ENCODE data around the gene MGAT4A.

Gene MGAT4A

GRCh38 chr2:98632351-98632750 is 98.6 kb downstream of the MGAT4A start:
- no peaks in the 10 kb centered on the region for H3K9me3 Mint-ChIP-seq
- H3K4me3 Mint-ChIP-seq: no peak overlapping the region
- no peak for DNase-seq (ENCODE audit: low spot score)
- peaks cover 27% of the 10 kb centered on the region for H3K4me1 Mint-ChIP-seq (ENCODE audit: low read depth)
- peak overlapping the region; percentile 27 for H3K27ac Mint-ChIP-seq
- peaks cover 59% of the 10 kb centered on the region for H3K36me3 Mint-ChIP-seq (ENCODE audit: low read depth)
- H3K27me3 Mint-ChIP-seq (ENCODE audit: low read depth): no peaks in the 10 kb centered on the region

- H3K27ac Mint-ChIP-seq: no peak overlapping the region
- no peak overlapping the region for H3K4me3 Mint-ChIP-seq
- no peak for DNase-seq (ENCODE audit: low spot score)
- peaks cover 25% of the 10 kb centered on the region for H3K4me1 Mint-ChIP-seq (ENCODE audit: low read depth)
- no peaks in the 10 kb centered on the region for H3K9me3 Mint-ChIP-seq
- H3K27me3 Mint-ChIP-seq (ENCODE audit: low read depth): no peaks in the 10 kb centered on the region
- peaks cover 53% of the 10 kb centered on the region for H3K36me3 Mint-ChIP-seq (ENCODE audit: low read depth)
Measured at GRCh38 chr2:98623657-98624056, 107.3 kb downstream of the MGAT4A start.

GRCh38 chr2:98617149-98617548 is 113.8 kb downstream of the MGAT4A start:
- H3K4me1 Mint-ChIP-seq (ENCODE audit: low read depth): peaks cover 36% of the 10 kb centered on the region
- H3K27ac Mint-ChIP-seq: peak overlapping the region; percentile 67
- H3K4me3 Mint-ChIP-seq: peak overlapping the region; percentile 28

GRCh38 chr2:98615481-98615880 is 115.5 kb downstream of the MGAT4A start:
- Mint-ChIP-seq H3K27ac (peak overlapping the region; percentile 18), H3K27me3 (ENCODE audit: low read depth) (no peaks in the 10 kb centered on the region), H3K9me3 (no peaks in the 10 kb centered on the region), H3K4me1 (ENCODE audit: low read depth) (peaks cover 38% of the 10 kb centered on the region), H3K36me3 (ENCODE audit: low read depth) (peaks cover 63% of the 10 kb centered on the region), H3K4me3 (no peak overlapping the region)
- no peak for DNase-seq (ENCODE audit: low spot score)

More at GRCh38 chr2:98617149-98617548, 113.8 kb downstream of the MGAT4A start:
- Mint-ChIP-seq H3K27me3 (ENCODE audit: low read depth) (no peaks in the 10 kb centered on the region), H3K9me3 (no peaks in the 10 kb centered on the region), H3K36me3 (ENCODE audit: low read depth) (peaks cover 66% of the 10 kb centered on the region)
- DNase-seq (ENCODE audit: low spot score): no peak

GRCh38 chr2:98614024-98614739 is 116.8 kb downstream of the MGAT4A start:
- peak overlapping the region; percentile 5 for H3K27ac Mint-ChIP-seq
- no peak overlapping the region for H3K4me3 Mint-ChIP-seq
- peaks cover 54% of the 10 kb centered on the region for H3K36me3 Mint-ChIP-seq (ENCODE audit: low read depth)
- H3K27me3 Mint-ChIP-seq (ENCODE audit: low read depth): no peaks in the 10 kb centered on the region
- H3K4me1 Mint-ChIP-seq (ENCODE audit: low read depth): peaks cover 45% of the 10 kb centered on the region
- no peak for DNase-seq (ENCODE audit: low spot score)
- no peaks in the 10 kb centered on the region for H3K9me3 Mint-ChIP-seq

- no peak for DNase-seq (ENCODE audit: low spot score)
- Mint-ChIP-seq H3K27ac (peak overlapping the region; percentile 95), H3K36me3 (ENCODE audit: low read depth) (peaks cover 24% of the 10 kb centered on the region), H3K4me1 (ENCODE audit: low read depth) (peaks cover 49% of the 10 kb centered on the region), H3K9me3 (no peaks in the 10 kb centered on the region), H3K27me3 (ENCODE audit: low read depth) (no peaks in the 10 kb centered on the region), H3K4me3 (peak overlapping the region; percentile 90)
Measured at GRCh38 chr2:98608962-98609604, 121.8 kb downstream of the MGAT4A start.

GRCh38 chr2:98608116-98608961 is 122.6 kb downstream of the MGAT4A start, which contains the start of the genes COA5 and UNC50:
COA5 (minus strand) TSS chr2:98608512; CDS start chr2:98608405, 107 bp downstream.
UNC50 (plus strand) TSS chr2:98608589; CDS start chr2:98609760, 1,171 bp downstream.
- H3K4me1 Mint-ChIP-seq (ENCODE audit: low read depth): peaks cover 44% of the 10 kb centered on the region
- H3K36me3 Mint-ChIP-seq (ENCODE audit: low read depth): peaks cover 20% of the 10 kb centered on the region
- peak; percentile 93 for DNase-seq (ENCODE audit: low spot score)
- peak within 1 kb of the TSS; percentile 90 for H3K4me3 Mint-ChIP-seq
- H3K9me3 Mint-ChIP-seq: no peaks in the 10 kb centered on the region
- H3K27ac Mint-ChIP-seq: peak within 1 kb of the TSS; percentile 95
- H3K27me3 Mint-ChIP-seq (ENCODE audit: low read depth): no peaks in the 10 kb centered on the region

GRCh38 chr2:98607741-98608115 is 123.2 kb downstream of the MGAT4A start:
- Mint-ChIP-seq H3K36me3 (ENCODE audit: low read depth) (peaks cover 19% of the 10 kb centered on the region), H3K4me3 (peak overlapping the region; percentile 90), H3K4me1 (ENCODE audit: low read depth) (peaks cover 44% of the 10 kb centered on the region), H3K27ac (peak overlapping the region; percentile 95), H3K9me3 (no peaks in the 10 kb centered on the region), H3K27me3 (ENCODE audit: low read depth) (no peaks in the 10 kb centered on the region)
- no peak for DNase-seq (ENCODE audit: low spot score)

- peak overlapping the region; percentile 95 for H3K27ac Mint-ChIP-seq
- peak overlapping the region; percentile 90 for H3K4me3 Mint-ChIP-seq
- H3K9me3 Mint-ChIP-seq: no peaks in the 10 kb centered on the region
- H3K27me3 Mint-ChIP-seq (ENCODE audit: low read depth): no peaks in the 10 kb centered on the region
- H3K36me3 Mint-ChIP-seq (ENCODE audit: low read depth): peaks cover 17% of the 10 kb centered on the region
- no peak for DNase-seq (ENCODE audit: low spot score)
- peaks cover 44% of the 10 kb centered on the region for H3K4me1 Mint-ChIP-seq (ENCODE audit: low read depth)
Measured at GRCh38 chr2:98607104-98607503, 123.8 kb downstream of the MGAT4A start.

- no peaks in the 10 kb centered on the region for H3K9me3 Mint-ChIP-seq
- peaks cover 42% of the 10 kb centered on the region for H3K4me1 Mint-ChIP-seq (ENCODE audit: low read depth)
- peak overlapping the region; percentile 90 for H3K4me3 Mint-ChIP-seq
- peak overlapping the region; percentile 95 for H3K27ac Mint-ChIP-seq
- peaks cover 19% of the 10 kb centered on the region for H3K36me3 Mint-ChIP-seq (ENCODE audit: low read depth)
- no peak for DNase-seq (ENCODE audit: low spot score)
- no peaks in the 10 kb centered on the region for H3K27me3 Mint-ChIP-seq (ENCODE audit: low read depth)
Measured at GRCh38 chr2:98606431-98606830, 124.5 kb downstream of the MGAT4A start.

- H3K9me3 Mint-ChIP-seq: no peaks in the 10 kb centered on the region
- peaks cover 19% of the 10 kb centered on the region for H3K36me3 Mint-ChIP-seq (ENCODE audit: low read depth)
- peaks cover 30% of the 10 kb centered on the region for H3K4me1 Mint-ChIP-seq (ENCODE audit: low read depth)
- DNase-seq (ENCODE audit: low spot score): no peak
- no peak overlapping the region for H3K4me3 Mint-ChIP-seq
- H3K27me3 Mint-ChIP-seq (ENCODE audit: low read depth): no peaks in the 10 kb centered on the region
- H3K27ac Mint-ChIP-seq: peak overlapping the region; percentile 11
Measured at GRCh38 chr2:98605076-98605475, 125.9 kb downstream of the MGAT4A start.

GRCh38 chr2:98604547-98604946 is 126.4 kb downstream of the MGAT4A start:
- H3K9me3 Mint-ChIP-seq: no peaks in the 10 kb centered on the region
- H3K27ac Mint-ChIP-seq: no peak overlapping the region
- no peak overlapping the region for H3K4me3 Mint-ChIP-seq
- H3K27me3 Mint-ChIP-seq (ENCODE audit: low read depth): no peaks in the 10 kb centered on the region
- H3K4me1 Mint-ChIP-seq (ENCODE audit: low read depth): peaks cover 25% of the 10 kb centered on the region
- no peak for DNase-seq (ENCODE audit: low spot score)
- peaks cover 24% of the 10 kb centered on the region for H3K36me3 Mint-ChIP-seq (ENCODE audit: low read depth)

- Mint-ChIP-seq H3K36me3 (ENCODE audit: low read depth) (peaks cover 46% of the 10 kb centered on the region), H3K4me3 (no peak overlapping the region), H3K4me1 (ENCODE audit: low read depth) (peaks cover 12% of the 10 kb centered on the region), H3K27me3 (ENCODE audit: low read depth) (no peaks in the 10 kb centered on the region), H3K9me3 (no peaks in the 10 kb centered on the region), H3K27ac (no peak overlapping the region)
- DNase-seq (ENCODE audit: low spot score): no peak
Measured at GRCh38 chr2:98601532-98602132, 129.3 kb downstream of the MGAT4A start.
